NCI-H1694 (cell line): ENCODE measurements around the gene STXBP1.
"Not testable (repeated sequence)": the region's sequence is repeated elsewhere in the genome, so short reads cannot be mapped to it uniquely, and the experiment has no call there.

ENCODE experiments used
- DNase-seq: peaks from one replicate; lab custom pipeline; 2025; lab: John Stamatoyannopoulos, UW

The STXBP1 gene

GRCh38 chr9:127577194-127577593 is 34.9 kb upstream of the STXBP1 start:
- DNase-seq: not testable (repeated sequence)

- peak; percentile 56 for DNase-seq
Measured at GRCh38 chr9:127578627-127578951, 33.5 kb upstream of the STXBP1 start.

GRCh38 chr9:127578952-127579853 is 32.9 kb upstream of the STXBP1 start:
- peak; percentile 82 for DNase-seq

- no peak for DNase-seq
Measured at GRCh38 chr9:127580366-127580765, 31.7 kb upstream of the STXBP1 start.

- DNase-seq: no peak
Measured at GRCh38 chr9:127580879-127581475, 31.1 kb upstream of the STXBP1 start.

GRCh38 chr9:127584474-127584805 is 27.6 kb upstream of the STXBP1 start:
- DNase-seq: not testable (repeated sequence)

- DNase-seq: no peak
Measured at GRCh38 chr9:127585161-127585819, 26.8 kb upstream of the STXBP1 start.

GRCh38 chr9:127586096-127586495 is 26.0 kb upstream of the STXBP1 start:
- DNase-seq: no peak

GRCh38 chr9:127586537-127586936 is 25.5 kb upstream of the STXBP1 start:
- DNase-seq: peak; percentile 18

GRCh38 chr9:127587966-127588365 is 24.1 kb upstream of the STXBP1 start:
- no peak for DNase-seq

GRCh38 chr9:127588740-127589506 is 23.2 kb upstream of the STXBP1 start:
- no peak for DNase-seq

- DNase-seq: peak; percentile 51
Measured at GRCh38 chr9:127589955-127590370, 22.1 kb upstream of the STXBP1 start.

- no peak for DNase-seq
Measured at GRCh38 chr9:127595611-127596010, 16.5 kb upstream of the STXBP1 start.

GRCh38 chr9:127598839-127599549 is 13.1 kb upstream of the STXBP1 start:
- no peak for DNase-seq

- no peak for DNase-seq
Measured at GRCh38 chr9:127599550-127599891, 12.6 kb upstream of the STXBP1 start.

- no peak for DNase-seq
Measured at GRCh38 chr9:127603226-127603625, 8.9 kb upstream of the STXBP1 start.

GRCh38 chr9:127606043-127606442 is 6.0 kb upstream of the STXBP1 start:
- no peak for DNase-seq

- DNase-seq: peak; percentile 75
Measured at GRCh38 chr9:127608104-127608966, 3.7 kb upstream of the STXBP1 start.

- DNase-seq: no peak
Measured at GRCh38 chr9:127611603-127611898, 526 bp upstream of the STXBP1 start.

GRCh38 chr9:127612939-127613582 is 984 bp downstream of the STXBP1 start:
- no peak for DNase-seq

GRCh38 chr9:127613583-127613954 is 1.5 kb downstream of the STXBP1 start:
- DNase-seq: no peak
